Left ventricle myocardium superior (tissue), 1 donor: Measurements from ENCODE around the gene ASAP3. TPM values are rescaled to one million over a fixed set of nuclear protein-coding genes. Genes with fewer than 3 reads are reported as not detected.

Experiments used
- ATAC-seq: fragments of 200-7000 bp; cut with Tn5 transposase; one replicate; pipeline ENCODE4 v1.9.1; 2020; ENCODE audit warnings: mild to moderate bottlenecking, moderate library complexity
- DNase-seq: peaks from one replicate; pipeline ENCODE4 v3.0.0-alpha.2; 2020
- intact Hi-C: fragments of 100-400 bp; cut with micrococcal nuclease; formaldehyde crosslinking; loops from one replicate; pipeline ENCODE4 v1.11.0; 2022
- total RNA-seq: library from RNA; stranded (reverse); fragmentation: NEBNext Ultra II Directional; extraction: Animal tissue kit (Norgen Biotek cat#: 25700); gene quantifications from one replicate; pipeline ENCODE4 v1.2.1, GENCODE V29; 2021
- donor health status: DM: no; HTN: yes; CAD: no; lungs with severe emphysema.

ASAP3 gene
- total RNA-seq, 1 donor from 2014 or later = 47.3 TPM

DNA sequence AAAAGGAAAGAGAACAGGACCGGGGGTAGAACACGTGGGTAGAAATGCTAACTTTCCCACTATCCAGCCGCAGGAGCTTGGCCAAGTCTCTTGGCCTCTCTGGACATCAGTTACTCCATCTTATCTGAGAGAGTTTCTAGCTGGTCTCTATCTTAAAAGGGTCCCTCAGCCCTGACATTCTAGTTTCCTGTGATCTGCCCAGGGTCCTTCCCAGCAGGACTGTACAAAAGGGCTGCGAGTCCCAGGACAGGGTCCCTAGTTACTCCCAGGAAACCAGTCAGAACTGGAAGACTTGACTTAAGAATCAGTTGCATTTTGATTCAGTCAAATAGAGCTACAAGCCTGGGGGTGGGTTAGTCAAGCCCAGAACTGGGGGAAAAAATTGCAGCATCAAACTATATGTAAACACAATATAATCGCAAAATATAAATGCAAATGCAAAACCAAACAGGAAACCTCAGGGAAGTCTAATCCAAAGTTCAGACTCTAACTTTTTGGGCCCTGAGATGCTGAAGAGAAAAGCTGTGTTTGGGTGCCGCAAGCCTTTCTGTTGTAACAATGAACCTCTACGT is 2.9 kb downstream of the ASAP3 start:
- DNase-seq = no peak
- intact Hi-C loops = no loop called here

DNA sequence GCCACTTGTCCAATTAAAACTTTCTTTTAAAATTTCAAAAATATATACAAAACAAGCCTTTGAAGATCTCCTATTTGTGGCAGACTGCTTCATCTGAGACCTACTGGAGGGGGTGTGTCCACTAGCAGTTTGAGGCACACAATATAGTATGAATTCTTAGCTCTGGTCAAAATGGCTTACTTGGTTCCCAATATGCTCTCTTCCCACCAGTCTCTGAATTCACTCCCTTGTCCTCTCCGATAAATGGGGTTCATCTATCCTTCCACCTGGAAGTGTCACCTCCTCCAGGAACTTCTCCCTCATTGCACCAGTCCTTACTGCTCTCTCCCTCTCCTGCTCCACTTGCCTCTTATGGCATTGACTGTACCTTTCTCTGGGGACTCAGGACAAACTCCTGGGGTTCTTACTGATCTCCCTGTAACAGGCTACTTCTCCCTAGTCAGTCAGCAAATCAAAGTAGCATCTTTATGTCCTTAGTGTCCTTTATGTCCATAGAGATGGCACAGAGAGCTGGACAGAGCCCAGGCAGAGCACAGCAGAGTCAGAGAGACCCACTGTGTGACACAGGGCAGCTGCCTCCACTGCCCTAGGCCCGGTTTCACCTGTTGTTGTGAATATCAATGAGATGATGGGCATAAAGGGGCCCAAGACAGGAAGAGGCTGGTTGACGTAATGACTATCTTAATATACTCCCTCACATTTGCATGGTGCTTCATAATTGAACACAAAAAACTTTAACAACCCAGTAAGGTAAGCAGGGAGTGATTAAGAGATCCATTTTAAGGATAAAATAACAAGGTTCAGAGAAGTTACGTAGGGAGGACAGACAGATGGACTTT is 3.6 kb downstream of the ASAP3 start:
- ATAC-seq = no peak
- DNase-seq = no peak
- intact Hi-C loops = no loop called here

More for the DNA sequence above, 2.9 kb downstream of the ASAP3 start:
- no peak for ATAC-seq

DNA sequence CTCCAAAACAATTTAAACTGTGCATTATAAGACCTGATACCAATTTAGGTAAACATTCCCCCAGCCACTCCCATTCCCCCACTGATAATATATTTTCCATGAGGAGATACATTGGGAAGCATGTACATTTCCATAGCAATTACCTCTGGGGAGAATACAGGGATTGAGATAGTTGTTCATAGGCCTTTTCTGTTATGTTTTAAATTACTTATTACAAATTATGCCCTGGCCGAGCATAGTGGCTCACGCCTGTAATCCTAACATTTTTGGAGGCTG is 4.4 kb downstream of the ASAP3 start:
- intact Hi-C loops = no loop called here
- DNase-seq (no peak), ATAC-seq (no peak)

DNA sequence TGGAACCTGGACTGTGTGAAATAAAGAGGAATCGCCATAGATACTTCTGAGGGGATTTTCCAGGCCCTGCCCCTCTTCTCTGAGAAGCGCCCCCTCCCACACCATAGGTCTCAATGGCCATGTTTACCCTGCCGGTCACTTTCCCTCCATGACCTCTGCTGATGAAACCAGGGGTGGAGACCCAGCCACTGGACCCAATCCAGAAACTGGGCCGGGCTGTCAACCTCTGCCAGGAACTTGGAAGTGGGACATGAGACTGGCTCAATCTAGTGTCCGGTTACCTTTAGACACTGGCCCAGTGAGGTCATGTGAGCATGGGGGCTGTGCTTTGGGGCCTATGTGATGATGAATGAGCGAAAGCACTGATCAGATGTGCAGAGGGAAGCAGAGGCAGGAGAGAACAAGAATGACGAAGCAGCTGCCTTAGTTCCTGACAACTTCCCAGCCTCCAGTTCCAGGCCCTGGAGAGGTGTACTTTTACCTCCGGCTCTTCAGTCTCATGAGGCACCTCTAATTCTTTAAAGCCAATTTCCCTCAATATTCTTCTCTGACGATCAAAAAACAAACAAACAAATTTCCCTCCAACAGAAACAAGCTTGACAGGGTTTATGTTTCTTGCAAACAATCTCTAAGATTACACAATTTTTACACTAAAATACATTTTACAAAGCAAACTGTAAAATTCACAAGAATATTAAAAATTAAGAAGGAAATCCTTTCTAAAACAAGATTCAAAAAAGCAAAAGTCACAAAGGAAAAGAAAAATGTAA is 4.9 kb downstream of the ASAP3 start:
- DNase-seq = peak; percentile 87
- peak; percentile 85 for ATAC-seq
- intact Hi-C loops = no loop called here

DNA sequence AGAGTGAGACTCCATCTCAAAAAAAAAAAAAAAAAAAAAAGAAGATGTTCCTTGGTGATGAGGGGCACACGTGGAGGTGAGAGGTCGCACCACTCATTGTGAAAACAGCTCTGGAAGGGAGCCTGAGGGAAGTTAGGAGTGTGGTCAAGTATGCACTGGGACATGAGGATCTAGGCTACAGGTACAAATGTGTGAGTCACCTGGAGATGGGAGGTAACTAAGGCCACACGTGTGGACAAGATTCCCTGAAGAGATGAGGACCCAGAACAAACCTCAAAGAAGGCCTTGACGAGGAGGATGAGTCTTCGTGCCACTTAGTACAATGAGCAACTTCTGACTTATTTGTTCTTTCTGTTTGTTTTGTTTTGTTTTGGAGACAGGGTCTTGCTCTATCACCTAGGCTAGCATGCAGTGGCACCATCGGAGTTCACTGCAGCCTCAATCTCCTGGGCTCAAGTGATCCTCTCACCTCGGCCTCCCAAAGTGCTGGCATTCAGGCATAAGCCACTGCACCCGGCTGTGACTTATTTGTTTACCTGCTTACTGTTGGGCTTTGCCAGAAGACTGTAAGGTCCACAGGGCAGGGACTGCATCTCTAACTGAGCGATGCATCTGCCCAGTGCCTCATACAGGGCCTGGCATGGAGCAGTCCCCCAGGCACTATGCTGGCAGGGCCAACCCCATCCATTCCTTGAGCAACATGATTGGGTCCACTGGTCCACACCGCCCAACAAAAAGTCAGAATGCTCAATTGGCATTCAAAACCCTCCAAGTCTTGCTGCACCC is 6.4 kb downstream of the ASAP3 start:
- intact Hi-C loops = no loop called here
- DNase-seq = no peak
- ATAC-seq = no peak

DNA sequence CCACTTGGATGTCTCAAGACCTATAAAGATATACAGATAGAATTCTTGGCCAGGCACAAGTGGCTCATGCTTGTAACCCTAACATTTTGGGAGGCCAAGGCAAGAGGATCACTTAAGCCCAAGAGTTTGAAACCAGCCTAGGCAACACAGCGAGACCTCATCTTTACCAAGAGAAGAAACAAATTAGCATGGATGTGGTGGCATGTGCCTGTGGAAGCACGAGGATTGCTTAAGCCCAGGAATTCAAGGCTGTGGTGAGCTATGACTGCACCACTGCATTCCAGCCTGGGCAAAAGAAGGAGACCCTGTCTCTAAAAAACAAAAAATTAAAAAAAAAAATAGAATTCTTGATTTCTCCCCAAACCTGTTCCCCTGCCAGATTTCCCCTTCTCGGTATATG is 8.3 kb downstream of the ASAP3 start:
- intact Hi-C loops = no loop called here
- DNase-seq (no peak), ATAC-seq (no peak)

DNA sequence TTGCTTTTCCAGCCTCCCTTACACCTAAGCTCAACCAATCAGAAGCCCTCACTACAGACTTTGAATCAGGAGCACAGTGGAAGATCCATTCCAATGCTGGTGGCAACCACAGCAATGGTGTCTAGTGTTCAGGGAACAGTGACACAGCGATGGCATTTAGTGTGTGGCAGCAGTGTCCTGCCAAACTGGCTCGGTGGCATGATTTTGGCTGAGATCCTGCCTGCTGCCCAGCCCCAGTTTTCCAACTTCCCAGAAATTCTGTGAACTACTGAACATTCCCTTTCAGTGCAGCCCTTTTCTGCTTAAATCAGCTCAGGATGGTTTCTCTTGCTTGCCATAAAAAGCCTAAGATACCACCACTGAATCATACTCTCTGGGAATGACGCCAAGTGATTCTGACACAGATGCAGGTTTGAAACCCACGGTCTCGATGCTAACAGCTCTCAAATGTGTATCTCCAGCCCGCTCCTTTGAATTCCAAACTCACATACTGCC is 8.8 kb downstream of the ASAP3 start:
- intact Hi-C loops = no loop called here
- no peak for DNase-seq

DNA sequence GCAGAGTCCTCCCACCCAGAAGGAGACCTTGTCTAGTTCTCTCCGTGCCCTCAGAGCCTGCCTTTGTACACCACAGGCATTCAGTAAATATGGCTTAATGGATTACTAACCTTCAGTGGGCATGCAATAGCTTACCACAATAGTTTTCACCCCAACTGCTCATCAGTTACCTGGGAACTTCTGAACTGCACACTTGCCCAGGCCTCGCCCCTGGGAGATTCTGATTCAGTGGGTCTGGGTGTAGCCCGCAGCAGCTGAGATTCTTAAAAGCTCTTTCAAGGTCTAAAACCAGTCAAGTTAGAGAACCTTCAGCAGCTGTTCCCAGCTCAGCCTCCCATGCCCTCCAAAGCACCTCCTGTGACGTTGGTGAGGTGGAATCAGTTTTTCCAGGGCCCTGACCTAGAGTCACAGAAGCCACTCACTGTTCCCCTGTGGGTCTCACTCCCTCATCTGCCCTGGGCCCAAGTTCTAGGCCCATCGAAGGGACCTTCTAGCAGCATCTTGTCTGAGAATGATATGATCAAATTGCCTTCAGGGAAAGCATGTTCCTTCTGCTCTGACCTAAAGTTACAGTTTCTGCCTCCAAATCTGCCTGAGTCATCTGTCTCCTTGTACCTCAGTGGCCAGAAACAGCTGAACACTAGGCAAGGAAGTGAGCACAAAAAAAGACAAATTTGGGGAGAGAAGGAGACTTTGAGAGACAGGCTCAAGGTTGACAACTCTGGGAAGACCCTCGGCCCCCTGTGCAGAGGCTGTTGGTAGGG is 10.8 kb downstream of the ASAP3 start:
- intact Hi-C loops = no loop called here
- DNase-seq = no peak
- no peak for ATAC-seq

More for the DNA sequence above, 8.8 kb downstream of the ASAP3 start:
- ATAC-seq = no peak

DNA sequence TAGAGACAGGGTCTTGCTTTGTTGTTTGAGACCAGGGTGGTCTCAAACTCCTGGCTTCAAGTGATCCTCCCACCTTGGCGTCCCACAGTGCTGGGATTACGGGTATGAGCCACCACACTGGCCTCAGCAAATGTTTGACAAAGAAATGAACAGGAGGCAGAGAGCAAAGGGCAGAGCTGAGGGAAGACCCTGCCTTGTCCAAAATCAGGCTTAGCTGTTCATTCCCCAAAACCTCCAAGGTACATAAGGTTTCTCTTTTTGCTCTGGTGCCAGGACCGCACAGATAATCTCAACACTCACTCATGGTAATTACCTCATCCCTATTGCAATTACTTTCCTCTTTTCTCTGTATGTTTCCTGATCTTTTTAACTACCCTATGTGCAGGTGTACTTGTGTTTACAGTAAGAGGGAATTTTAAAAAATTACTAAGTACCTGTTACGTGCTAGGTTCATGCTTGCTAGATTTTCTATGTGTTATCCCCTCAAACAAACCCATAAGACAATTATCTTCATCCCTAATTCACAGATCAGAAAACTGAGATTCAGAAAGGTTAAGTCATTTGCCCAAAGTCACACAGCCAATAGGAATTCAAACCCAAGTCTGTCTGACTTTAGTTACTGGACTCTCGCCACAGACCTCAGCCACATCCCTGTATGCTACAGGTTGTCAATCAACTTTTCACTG is 11.5 kb downstream of the ASAP3 start:
- ATAC-seq = no peak
- intact Hi-C loops = no loop called here
- DNase-seq = no peak

DNA sequence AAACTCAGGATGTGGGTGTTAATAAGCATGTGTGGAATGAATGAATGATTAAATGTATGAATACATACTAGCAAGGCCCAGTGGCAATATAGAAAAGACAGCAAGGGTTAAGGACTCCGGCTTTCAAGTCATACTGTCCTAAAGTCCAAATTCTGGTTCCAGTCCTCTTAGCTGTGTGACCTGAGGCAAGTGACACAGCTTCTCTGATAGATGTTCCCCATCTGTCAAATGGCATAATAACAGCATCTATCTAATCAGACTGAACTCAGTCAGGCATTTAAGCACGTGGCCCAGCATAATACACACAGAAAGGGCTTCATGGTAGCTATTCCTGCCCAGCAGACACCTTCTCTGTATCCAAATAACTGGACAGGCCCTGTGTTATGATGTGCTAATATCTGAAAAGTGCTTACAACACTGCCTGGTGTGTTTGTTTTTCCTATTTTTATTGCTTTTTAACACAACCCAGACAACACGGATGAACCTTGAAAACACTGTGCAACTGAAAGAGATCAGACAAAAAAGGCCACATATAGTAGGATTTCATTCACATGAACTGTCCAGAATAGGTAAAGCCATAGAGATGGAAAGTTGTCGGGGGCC is 12.4 kb downstream of the ASAP3 start:
- ATAC-seq = no peak
- DNase-seq = no peak
- intact Hi-C loops = no loop called here

DNA sequence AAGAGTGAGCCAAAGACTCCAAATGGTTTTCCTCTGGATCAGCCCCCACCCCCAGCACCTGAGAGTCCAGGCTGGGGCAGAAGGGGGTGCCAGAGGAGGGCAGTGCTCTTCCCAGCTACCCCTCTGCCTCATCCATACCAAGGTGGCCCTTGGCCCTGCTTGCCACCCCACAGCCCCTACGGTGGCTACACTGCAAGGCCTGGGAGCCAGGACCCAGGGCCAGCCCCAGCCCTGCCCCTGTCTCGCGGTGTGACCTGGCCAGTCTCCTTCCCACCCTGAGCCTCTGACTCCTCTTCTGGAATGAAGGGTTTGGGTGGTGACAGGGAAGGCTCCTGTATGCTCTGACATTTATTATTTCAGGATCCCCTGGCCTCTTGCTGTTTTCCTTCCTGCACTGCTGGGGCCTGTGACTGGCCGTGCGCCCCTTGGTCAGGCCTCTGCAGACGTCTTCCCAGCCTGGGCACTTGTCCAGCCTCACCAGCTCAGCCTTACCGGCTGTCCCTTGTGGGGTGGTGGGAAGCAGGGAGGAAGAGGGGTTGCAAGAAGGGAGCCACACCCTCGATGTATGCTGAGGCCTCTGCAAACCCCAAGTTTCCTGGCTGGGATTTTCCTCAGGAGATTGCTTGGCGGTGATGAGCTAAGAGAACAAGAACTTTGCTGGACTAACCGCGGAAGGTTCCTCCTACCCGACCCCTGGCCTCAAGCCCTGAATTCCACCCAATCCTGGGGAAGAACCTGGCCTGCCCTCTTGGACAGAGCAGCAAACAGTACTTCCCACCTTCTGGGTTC is 13.5 kb downstream of the ASAP3 start:
- intact Hi-C loops = no loop called here
- peak; percentile 73 for ATAC-seq
- peak; percentile 76 for DNase-seq

DNA sequence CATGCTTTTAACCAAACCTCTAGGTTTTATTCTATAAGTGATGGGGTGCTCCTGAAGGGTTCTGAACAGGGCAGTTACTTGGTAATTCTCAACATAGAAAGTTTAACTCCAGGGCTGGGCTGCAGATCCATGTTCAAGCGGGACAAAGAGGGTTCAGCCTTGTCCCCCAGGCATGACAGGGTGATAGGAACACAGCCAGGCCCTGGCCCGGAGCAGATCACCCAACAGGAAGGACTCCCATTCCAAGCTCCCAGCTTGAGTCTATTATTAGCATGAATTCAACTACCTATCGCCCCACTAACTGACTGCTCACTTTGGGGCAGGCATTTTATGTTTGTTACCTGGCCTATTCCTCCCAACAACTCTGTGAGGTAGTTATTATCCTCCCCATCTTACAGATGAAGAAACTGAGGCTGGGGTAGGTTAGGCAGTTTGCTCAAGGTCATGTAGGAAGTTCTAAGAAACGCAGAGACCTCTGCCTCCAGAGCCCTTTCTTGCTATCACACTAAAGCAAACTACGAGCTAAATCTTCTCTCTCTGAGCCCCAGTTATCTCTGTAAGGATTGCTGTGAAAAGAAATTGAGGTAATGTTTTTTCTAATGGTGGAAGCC is 14.5 kb downstream of the ASAP3 start:
- ATAC-seq (peak; percentile 73), DNase-seq (peak; percentile 61)
- intact Hi-C loops = no loop called here

DNA sequence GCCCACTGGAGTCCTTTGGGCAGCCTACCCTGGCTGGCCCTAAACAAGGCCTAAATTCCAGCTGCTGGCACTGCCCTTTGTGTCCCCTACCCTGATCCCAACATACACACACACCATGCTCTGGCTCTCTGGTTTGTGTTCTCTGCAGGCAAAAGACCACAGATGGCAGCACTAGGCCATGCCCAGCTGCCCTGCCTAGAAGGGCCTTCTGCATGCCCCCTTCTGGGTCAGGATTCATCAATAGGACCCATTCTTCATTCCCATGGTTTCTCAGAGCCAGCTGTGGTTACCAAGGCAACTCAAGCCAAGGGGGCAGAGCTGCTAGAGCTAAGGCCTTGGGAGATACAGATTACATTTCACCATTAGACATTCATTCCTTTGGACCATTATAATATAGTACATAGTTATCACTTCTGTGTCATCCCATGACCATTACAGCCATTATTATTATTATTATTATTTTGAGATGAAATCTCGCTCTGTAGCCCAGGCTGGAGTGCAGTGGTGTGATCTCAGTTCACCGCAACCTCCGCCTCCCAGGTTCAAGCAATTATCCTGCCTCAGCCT is 17.5 kb downstream of the ASAP3 start:
- no peak for DNase-seq
- no peak for ATAC-seq
- intact Hi-C loops = no loop called here

DNA sequence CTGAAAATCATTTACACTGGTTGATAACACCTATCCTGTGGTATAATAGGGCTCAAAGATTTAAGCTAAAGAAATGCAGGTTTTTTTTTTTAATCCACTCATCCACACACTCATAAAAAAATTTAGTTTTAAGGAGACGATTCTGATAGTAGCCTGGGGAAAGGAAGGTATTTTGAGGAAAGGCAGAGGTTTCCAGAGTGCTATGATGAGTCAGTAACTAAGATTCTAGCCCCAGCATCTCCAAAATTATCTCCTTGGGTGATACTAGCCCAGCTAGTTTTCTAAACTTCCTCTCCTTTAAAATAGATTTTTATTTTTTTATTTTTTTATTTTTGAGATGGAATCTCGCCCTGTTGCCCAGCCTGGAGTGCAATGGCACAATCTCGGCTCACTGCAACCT is 20.7 kb downstream of the ASAP3 start:
- ATAC-seq (no peak), DNase-seq (no peak)
- intact Hi-C loops = no loop called here

DNA sequence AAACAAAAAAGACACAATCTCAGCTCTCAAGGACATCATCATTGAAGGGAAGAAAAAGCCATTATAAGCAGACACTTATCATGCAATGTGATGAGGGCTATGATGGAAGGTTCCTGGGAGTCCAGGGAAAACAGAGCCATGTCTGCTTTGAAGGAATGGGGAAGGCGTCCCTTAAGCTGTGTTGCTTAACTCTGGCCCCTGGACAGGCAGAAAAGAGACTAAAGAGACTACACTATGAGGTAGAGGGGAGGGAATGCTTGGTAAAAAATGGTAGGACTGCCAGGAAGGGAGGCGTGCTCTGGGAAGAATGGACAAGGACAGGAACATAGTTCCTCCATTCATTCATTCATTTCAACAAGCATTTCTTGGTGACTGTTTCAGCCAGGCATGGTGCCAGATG is 21.2 kb downstream of the ASAP3 start:
- DNase-seq (no peak), ATAC-seq (no peak)
- intact Hi-C loops = no loop called here

DNA sequence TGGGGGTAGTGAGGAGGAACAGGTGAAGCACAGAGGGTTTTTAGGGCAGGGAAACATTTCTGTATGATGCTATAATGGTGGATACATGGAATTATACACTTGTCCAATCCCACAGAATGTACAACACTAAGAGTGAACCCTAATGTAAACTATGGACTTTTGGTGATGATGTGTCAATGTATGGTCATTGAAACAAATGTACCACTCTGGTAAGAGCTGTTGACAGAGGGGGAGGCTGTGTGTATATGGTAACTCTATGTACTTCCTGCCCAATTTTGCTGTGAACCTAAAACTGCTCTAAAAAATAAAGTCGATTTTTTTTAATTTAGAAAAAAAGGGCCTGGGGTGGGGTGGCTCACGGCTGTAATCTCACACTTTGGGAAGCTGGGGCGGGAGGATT is 22.9 kb downstream of the ASAP3 start:
- ATAC-seq (no peak), DNase-seq (no peak)
- intact Hi-C loops = no loop called here
